Ishikawa (cell line): ENCODE results near the gene RITA1.

ENCODE experiments used
- CEBPB ChIP-seq: IDR thresholded peaks from 2 replicates; pipeline ENCODE4 v1.6.1; 2012
- CREB1 ChIP-seq: IDR thresholded peaks from 2 replicates; pipeline ENCODE4 v1.6.1; 2012; ENCODE audit warnings: low read depth
- EGR1 ChIP-seq: IDR thresholded peaks from 2 replicates; pipeline ENCODE4 v1.6.1; 2012
- EP300 ChIP-seq: IDR thresholded peaks from 2 replicates; pipeline ENCODE4 v1.6.1; 2012; ENCODE audit warnings: borderline replicate concordance
- FOXM1 ChIP-seq: IDR thresholded peaks from 2 replicates; pipeline ENCODE4 v1.6.1; 2012; ENCODE audit warnings: low read depth, borderline replicate concordance
- MAX ChIP-seq: IDR thresholded peaks from 2 replicates; pipeline ENCODE4 v1.6.1; 2012
- NFIC ChIP-seq: IDR thresholded peaks from 2 replicates; pipeline ENCODE4 v1.6.1; 2012
- RAD21 ChIP-seq: IDR thresholded peaks from 2 replicates; pipeline ENCODE4 v1.6.1; 2012; ENCODE audit warnings: low read depth
- TAF1 ChIP-seq: IDR thresholded peaks from 2 replicates; pipeline ENCODE4 v1.6.1; 2012; ENCODE audit warnings: low read depth, mild to moderate bottlenecking
- TCF12 ChIP-seq: IDR thresholded peaks from 2 replicates; pipeline ENCODE4 v1.6.1; 2012; ENCODE audit warnings: low read depth
- TEAD4 ChIP-seq: IDR thresholded peaks from 2 replicates; pipeline ENCODE4 v1.6.1; 2012
- USF1 ChIP-seq: IDR thresholded peaks from 2 replicates; pipeline ENCODE4 v1.6.1; 2012
- YY1 ChIP-seq: IDR thresholded peaks from 2 replicates; pipeline ENCODE4 v1.6.1; 2012; ENCODE audit warnings: low read depth
- ZBTB7A ChIP-seq: IDR thresholded peaks from 2 replicates; pipeline ENCODE4 v1.6.1; 2012; ENCODE audit warnings: low read depth
- TF ChIP-seq, protein P1 (sequence below): IDR thresholded peaks from 2 replicates; pipeline ENCODE4 v1.6.1; 2012; ENCODE audit warnings: low read depth, mild to moderate bottlenecking

Gene RITA1

GRCh38 chr12:113204804-113205203, 19.3 kb downstream of the RITA1 start:
- peak; percentile 81 for TF ChIP-seq EP300
- peak; percentile 64 for TF ChIP-seq MAX
- peak; percentile 60; the same call in 1 of the 2 replicates for TF ChIP-seq FOXM1
- TF ChIP-seq YY1: no peak
- TF ChIP-seq TCF12: peak; percentile 78
- TF ChIP-seq, protein P1, sequence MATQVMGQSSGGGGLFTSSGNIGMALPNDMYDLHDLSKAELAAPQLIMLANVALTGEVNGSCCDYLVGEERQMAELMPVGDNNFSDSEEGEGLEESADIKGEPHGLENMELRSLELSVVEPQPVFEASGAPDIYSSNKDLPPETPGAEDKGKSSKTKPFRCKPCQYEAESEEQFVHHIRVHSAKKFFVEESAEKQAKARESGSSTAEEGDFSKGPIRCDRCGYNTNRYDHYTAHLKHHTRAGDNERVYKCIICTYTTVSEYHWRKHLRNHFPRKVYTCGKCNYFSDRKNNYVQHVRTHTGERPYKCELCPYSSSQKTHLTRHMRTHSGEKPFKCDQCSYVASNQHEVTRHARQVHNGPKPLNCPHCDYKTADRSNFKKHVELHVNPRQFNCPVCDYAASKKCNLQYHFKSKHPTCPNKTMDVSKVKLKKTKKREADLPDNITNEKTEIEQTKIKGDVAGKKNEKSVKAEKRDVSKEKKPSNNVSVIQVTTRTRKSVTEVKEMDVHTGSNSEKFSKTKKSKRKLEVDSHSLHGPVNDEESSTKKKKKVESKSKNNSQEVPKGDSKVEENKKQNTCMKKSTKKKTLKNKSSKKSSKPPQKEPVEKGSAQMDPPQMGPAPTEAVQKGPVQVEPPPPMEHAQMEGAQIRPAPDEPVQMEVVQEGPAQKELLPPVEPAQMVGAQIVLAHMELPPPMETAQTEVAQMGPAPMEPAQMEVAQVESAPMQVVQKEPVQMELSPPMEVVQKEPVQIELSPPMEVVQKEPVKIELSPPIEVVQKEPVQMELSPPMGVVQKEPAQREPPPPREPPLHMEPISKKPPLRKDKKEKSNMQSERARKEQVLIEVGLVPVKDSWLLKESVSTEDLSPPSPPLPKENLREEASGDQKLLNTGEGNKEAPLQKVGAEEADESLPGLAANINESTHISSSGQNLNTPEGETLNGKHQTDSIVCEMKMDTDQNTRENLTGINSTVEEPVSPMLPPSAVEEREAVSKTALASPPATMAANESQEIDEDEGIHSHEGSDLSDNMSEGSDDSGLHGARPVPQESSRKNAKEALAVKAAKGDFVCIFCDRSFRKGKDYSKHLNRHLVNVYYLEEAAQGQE: no peak
- TF ChIP-seq CREB1: no peak
- no peak for TF ChIP-seq TAF1
- peak; percentile 83 for TF ChIP-seq NFIC
- TF ChIP-seq EGR1: peak; percentile 74
- no peak for TF ChIP-seq ZBTB7A
- TF ChIP-seq TEAD4: peak; percentile 88
- no peak; the same call in 1 of the 2 replicates for TF ChIP-seq USF1
- TF ChIP-seq RAD21: no peak
- TF ChIP-seq CEBPB: no peak

DNA sequence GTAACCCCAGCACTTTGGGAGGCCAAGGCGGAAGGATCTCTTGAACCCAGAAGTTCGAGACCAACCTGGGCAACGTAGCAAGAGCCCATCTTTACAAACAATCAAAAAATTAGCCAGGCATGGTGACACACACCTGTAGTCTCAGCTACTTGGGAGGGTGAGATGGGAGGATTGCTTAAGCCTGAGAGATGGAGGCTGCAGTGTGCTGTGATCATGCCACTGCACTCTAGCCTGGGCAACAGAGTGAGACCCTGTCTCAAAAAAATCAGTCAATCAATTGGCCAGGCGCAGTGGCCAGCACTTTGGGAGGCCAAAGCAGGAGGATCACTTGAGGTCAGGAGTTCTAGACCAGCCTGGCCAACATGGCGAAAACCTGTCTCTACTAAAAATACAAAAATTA, 21.3 kb downstream of the RITA1 start:
- 0 out of 2 replicates have a peak, but pooled peaks have one; percentile 6 for TF ChIP-seq YY1

DNA sequence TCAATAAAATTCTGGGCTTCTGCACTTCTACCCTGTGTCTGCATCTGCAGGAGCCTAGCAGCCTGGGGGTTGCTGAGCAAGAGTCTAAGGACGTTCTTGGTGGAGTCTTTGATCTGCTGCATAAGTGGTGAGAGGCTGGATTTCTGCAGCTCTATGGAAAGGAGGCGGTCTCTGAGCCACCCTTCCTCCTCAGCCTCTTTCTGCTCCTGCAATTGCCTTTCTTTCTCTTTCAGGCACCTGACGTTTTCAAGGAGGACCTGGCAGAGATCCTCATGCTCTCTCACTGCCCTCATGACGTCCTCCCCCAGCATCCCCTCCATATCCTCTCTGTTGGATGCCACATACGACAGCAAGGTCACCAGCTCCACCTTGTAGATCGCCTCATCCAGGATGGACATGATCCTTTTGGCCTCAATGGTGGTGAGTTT, 22.1 kb downstream of the RITA1 start:
- no peak for TF ChIP-seq EGR1
- no peak for TF ChIP-seq RAD21
- TF ChIP-seq NFIC: no peak
- no peak for TF ChIP-seq FOXM1
- no peak for TF ChIP-seq TCF12
- no peak for TF ChIP-seq YY1

DNA sequence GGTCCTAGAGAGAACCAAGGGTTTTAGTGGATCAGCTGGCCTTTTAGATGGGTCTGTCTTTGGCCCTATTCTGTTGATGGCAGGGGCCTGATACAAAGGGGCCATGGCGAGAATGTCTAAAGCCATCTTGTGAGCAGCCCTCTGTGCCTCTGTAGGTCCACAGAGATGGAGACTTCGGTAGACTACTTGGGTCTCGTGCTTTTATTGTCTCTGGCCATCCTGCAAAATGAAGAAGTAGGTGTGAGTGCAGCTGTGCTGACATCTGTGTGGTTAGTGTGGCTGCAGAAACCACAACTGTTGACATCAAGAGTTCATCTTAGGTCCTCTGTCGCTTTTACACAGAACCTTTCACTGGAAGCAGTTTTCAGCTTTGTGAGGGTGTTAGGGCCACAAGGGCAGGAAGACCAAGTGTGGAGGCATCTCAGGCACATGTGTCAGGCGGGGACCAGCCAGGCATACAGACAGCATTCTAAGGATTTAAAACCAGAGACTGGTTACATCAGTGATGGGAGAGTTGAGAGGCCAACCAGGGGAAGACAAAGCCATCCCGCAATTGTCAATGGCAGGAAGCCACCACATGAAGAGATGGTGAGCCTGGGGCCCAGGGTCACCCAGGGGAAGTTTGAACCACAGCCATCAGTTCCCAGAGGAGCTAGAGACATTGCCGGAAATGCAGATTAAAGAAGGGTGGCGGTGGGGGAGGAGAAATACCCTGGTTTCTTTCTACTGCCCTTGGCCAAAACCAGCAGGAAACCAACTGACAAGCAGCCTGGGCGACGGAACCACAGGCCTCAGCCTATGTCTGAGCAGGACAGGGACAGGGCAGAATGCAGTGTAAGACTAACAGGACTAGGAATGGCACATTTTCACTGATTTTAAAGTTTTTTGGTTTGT, 22.8 kb downstream of the RITA1 start:
- TF ChIP-seq MAX: no peak
- TF ChIP-seq TCF12: no peak
- no peak for TF ChIP-seq EP300
- no peak for TF ChIP-seq ZBTB7A
- no peak for TF ChIP-seq TAF1
- TF ChIP-seq CREB1: no peak
- TF ChIP-seq, protein P1: no peak
- TF ChIP-seq TEAD4: no peak
- no peak for TF ChIP-seq FOXM1
- no peak for TF ChIP-seq CEBPB
- TF ChIP-seq YY1: no peak
- TF ChIP-seq EGR1: no peak
- TF ChIP-seq RAD21: no peak
- no peak for TF ChIP-seq NFIC
- no peak for TF ChIP-seq USF1

DNA sequence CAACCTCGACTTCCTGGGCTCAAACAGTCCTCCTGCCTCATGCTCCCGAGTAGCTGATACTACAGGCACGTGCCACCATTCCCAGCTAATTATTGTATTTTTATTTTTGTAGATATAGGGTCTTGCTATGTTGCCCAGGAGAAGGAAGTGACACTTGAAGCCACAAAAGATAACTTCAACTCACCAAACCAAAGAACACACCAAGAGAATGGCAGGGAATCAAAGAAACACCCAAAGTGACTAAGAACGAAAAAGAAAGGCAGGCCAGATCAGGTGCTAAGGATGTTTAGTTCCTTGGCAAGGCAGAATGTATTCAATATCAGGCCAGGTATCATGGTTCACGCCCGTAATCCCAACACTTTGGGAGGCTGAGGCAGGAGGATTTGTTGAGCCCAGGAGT, 25.6 kb downstream of the RITA1 start:
- TF ChIP-seq TAF1 (no peak), YY1 (no peak), MAX (no peak), EP300 (no peak), CREB1 (no peak), NFIC (no peak), FOXM1 (no peak), TEAD4 (no peak), RAD21 (no peak), CEBPB (no peak), EGR1 (no peak)
